ENCODE data around the gene GPSM1.

GPSM1 gene

GRCh38 chr9:136372561-136373299 lies 45.4 kb downstream of the GPSM1 start:
- no peak for DNase-seq (ENCODE audit: extremely low read depth in 1 of 2, low read depth in 1 of 2)

DNA sequence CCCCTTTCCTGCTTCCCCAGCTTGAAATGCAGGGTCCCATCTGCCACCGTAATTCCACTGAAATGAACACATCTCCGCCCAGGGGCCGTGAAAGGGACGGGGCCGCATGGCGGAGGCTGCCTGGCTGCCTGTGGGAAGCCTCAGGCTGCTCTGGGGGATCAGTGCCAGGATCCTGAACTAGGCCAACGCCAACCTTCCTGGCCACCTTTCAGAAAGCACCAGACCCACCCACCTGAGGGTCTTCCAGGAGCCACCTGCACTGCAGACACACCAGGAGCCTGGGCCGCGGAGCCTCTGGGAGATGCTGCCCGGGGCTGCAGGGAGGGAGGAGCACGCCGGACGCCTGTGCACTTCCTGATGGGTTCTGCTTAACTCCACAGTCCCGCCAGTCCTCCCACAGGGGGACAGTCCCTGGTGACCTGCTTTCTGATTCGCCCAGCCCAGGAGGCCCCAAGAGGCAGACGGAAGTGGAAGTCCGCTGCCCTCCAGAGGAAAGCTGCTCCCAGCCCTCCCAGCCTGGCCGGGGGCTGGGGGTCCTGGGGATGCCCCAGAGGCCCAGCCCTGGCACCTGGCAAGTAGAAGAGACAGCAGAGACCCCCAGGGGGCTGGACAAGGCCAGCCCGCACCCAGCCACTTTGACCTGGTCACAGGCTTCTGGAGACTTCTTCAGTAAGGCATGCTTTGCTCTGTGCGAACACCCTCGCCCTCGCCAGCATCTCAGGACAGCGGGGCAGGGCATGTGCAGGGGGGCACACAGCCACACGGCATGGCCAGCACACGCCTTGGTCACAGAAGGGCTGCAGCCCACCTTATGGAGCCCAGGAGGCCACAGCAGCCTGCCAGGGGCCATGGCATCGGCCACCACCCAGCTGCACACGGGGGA lies 46.2 kb downstream of the GPSM1 start, which contains the start of gene CARD9:
Gene CARD9 (minus strand): TSS at position 370 of the 883 bp plus-strand sequence. CDS start 1,591 bp downstream, outside the sequence.
- peak in 1 of 2 donors; percentile 12 for DNase-seq (ENCODE audit: extremely low read depth in 1 of 2, low read depth in 1 of 2)

- DNase-seq (ENCODE audit: extremely low read depth in 1 of 2, low read depth in 1 of 2), result no peak
Observed at GRCh38 chr9:136374183-136374575, 46.8 kb downstream of the GPSM1 start.

- no peak for DNase-seq (ENCODE audit: extremely low read depth in 1 of 2, low read depth in 1 of 2)
Observed at GRCh38 chr9:136375096-136375495, 47.8 kb downstream of the GPSM1 start.

DNA sequence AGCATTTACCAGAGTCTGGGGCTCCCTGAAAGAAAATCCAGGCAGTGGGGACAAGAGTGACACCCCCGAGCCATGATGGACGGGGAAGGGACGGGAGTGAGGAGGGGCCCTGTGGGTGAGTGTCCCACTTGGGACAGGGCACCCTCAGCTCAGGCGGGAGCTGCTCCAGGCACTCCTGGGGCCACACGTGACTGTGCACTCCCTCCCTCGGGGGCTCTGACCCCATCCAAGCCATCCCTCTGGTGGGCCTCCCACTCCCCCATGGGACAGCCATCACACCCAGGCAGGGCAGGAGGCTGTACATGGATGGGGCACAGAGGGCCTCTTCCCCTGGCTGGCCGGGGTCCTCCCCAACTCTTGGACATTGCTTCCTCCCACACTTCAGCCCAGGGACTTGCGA lies 49.1 kb downstream of the GPSM1 start:
- no peak for DNase-seq (ENCODE audit: extremely low read depth in 1 of 2, low read depth in 1 of 2)

DNA sequence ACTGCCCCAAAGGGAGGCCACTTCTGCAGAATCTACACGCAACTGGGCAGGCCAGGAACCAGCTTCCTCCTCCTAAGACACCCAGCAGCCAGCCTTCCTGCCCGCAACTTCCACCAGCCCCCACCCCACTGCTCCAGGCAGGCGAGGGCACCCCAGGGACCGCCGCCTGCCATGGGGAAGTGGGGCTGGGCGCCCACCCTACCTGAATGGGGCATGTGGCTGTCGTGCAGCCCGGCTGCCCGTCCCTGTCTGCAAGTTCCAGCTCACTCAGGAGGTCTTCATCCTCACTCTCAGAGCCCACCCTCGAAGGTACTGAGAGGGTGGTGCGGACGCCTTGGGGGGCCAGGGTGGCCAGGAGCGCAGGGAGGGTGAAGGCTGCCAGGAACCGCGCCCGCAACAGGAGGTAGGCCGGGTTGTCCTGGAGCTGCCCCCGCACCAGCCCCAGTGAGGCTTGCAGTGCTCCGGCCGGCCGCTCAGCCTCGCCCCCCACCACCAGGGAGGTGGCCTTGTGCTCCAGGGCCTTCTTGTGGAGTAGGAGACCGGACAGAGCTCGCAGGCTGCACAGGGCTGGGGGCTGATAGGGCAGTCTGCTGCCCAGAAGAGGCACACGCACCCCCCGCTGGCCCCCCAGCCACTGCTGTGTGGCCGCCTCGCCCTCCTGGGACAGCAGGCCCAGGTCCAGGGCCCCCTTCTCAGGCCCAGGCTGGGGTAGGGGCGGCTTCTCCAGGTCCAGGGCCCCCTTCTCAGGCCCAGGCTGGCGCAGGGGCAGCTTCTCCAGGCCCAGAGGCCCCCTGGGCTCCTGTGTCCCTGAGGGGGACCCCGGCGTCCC lies 50.2 kb downstream of the GPSM1 start:
- DNase-seq (ENCODE audit: extremely low read depth in 1 of 2, low read depth in 1 of 2), result no peak

DNA sequence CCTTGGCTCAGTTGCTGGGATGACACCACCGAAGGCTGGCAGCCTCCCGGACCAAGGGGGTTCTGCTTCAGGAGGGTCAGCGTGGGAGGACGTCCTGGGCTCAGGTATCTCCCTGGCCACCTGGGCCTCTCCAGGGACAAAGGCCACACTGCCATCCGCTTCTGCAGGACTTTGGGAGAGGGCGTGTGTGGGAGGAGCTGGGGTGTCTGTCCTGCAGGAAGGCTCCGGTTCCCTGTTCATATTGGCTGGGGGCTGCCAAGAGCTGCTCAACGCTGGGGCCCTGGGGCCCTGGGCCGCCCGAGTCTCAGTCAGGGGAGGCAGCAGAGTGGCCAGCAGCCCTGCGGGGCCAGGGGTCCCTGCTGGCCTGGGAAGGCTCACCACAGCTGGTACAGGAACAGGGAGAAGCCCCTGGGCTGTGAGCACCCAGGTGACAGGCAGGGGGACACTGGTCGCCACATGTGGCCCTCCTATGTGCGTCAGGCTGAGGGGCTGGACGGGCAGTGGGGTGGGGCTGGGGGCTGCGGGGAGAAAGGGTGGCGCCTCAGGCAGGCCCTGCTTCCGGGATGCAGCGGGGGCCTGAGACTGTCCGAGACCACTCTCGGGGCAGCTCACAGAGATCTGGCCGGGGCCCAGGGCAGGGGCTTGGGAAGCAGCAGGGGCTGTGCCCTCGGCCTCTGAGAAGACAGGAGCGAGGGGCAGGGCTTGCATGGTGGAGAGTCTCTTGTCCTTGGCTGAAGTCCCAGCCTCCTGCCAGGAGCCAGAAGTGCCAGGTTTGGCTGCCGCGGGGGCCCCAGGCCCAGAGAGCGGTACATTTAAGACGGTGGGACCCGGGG lies 51.0 kb downstream of the GPSM1 start:
- no peak for DNase-seq (ENCODE audit: extremely low read depth in 1 of 2, low read depth in 1 of 2)

GRCh38 chr9:136379003-136379287 lies 51.6 kb downstream of the GPSM1 start:
- no peak for DNase-seq (ENCODE audit: extremely low read depth in 1 of 2, low read depth in 1 of 2)

- no peak for DNase-seq (ENCODE audit: extremely low read depth in 1 of 2, low read depth in 1 of 2)
Observed at GRCh38 chr9:136379401-136379800, 52.1 kb downstream of the GPSM1 start.

GRCh38 chr9:136379891-136380290 lies 52.6 kb downstream of the GPSM1 start:
- no peak for DNase-seq (ENCODE audit: extremely low read depth in 1 of 2, low read depth in 1 of 2)

- DNase-seq (ENCODE audit: extremely low read depth in 1 of 2, low read depth in 1 of 2), result no peak
Observed at GRCh38 chr9:136380381-136380780, 53.0 kb downstream of the GPSM1 start.

DNA sequence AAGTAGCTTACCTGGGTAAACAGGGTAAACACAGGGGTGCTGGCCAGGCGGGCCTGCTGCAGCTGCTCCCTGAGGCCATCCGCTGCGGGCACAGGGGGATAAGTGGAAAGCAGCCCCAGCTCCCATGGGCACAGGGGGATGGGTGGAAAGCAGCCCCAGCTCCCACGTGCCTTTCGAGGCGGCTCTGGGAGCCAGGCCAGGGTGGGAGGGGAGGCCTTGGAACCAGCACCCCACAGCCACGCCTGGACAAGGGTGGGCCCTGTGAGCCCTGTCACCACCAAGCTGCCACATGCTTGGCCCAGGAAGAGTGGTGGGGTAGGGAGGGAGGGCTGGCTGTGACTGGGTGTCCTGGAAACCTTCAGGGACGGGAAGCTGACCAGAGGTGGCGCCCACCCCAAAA lies 54.0 kb downstream of the GPSM1 start:
- DNase-seq (ENCODE audit: extremely low read depth in 1 of 2, low read depth in 1 of 2), result no peak

- no peak for DNase-seq (ENCODE audit: extremely low read depth in 1 of 2, low read depth in 1 of 2)
Observed at GRCh38 chr9:136381966-136382513, 54.7 kb downstream of the GPSM1 start.

GRCh38 chr9:136383436-136383835 lies 56.1 kb downstream of the GPSM1 start:
- DNase-seq (ENCODE audit: extremely low read depth in 1 of 2, low read depth in 1 of 2), result no peak

- DNase-seq (ENCODE audit: extremely low read depth in 1 of 2, low read depth in 1 of 2), result peak in 1 of 2 donors; percentile 32
Observed at GRCh38 chr9:136385015-136385414, 57.7 kb downstream of the GPSM1 start.

- DNase-seq (ENCODE audit: extremely low read depth in 1 of 2, low read depth in 1 of 2), result no peak
Observed at GRCh38 chr9:136386018-136386417, 58.7 kb downstream of the GPSM1 start.

- DNase-seq (ENCODE audit: extremely low read depth in 1 of 2, low read depth in 1 of 2), result no peak
Observed at GRCh38 chr9:136387217-136387616, 59.9 kb downstream of the GPSM1 start.

- no peak for DNase-seq (ENCODE audit: extremely low read depth in 1 of 2, low read depth in 1 of 2)
Observed at GRCh38 chr9:136389396-136389795, 62.1 kb downstream of the GPSM1 start.

- no peak for DNase-seq (ENCODE audit: extremely low read depth in 1 of 2, low read depth in 1 of 2)
Observed at GRCh38 chr9:136391737-136392537, 64.6 kb downstream of the GPSM1 start.

All from stimulated activated CD8-positive, alpha-beta memory T cell treated with anti-CD3 and anti-CD28 coated beads, Interleukin-7, amount 100 ng/mL, for 48 hours (primary cell).